K562 (cell line): Measurements from ENCODE around the gene SCN5A. TPM values are rescaled to one million over a fixed set of nuclear protein-coding genes. Genes with fewer than 3 reads are reported as not detected.

Experiments used
- ATAC-seq: fragments of 200-7000 bp; cut with Tn5 transposase; 3 replicates; pipeline ENCODE4 v1.9.1; 2020; ENCODE audit warnings: moderate library complexity
- BruUV-seq: library from RNA; stranded (reverse); fragments of 400-500 nt; replicated peaks from 2 replicates; lab custom pipeline; 2021; lab: Mats Ljungman, UMichigan
- CTCF ChIA-PET: fragments of 300-600 bp; formaldehyde crosslinking; extraction: SDS; loops from one replicate; lab custom pipeline; 2021; ENCODE audit warnings: low intra/inter-chr PET ratio; lab: Yijun Ruan, JAX
- POLR2A ChIA-PET: fragments of 300-600, 350-650 bp; sonication (Branson Sonifier 250); formaldehyde crosslinking; extraction: SDS; loops from one replicate; lab custom pipeline; 2021; ENCODE audit warnings: antibody characterized with exemption, inconsistent platforms; lab: Yijun Ruan, JAX
- DNase-seq, 4 experiments: peaks; one replicate each; pipeline versions ENCODE4 v3.0.0 to v3.0.0-alpha.2; 2011 to 2018; ENCODE audit warnings: low spot score in 3 of 4, mixed read lengths in 3 of 4; ENCODE audit errors: extremely low read depth in 1 of 4
- FAIRE-seq: peaks from 2 replicates; lab custom pipeline; 2011; peaks lifted over from hg19 to GRCh38; lab: Jason Lieb, UNC
- H2AFZ ChIP-seq: 2 replicates; pipeline ENCODE4 v1.6.0; 2011; ENCODE audit warnings: low read depth, low read length, control low read depth, inconsistent platforms
- H3K27ac ChIP-seq: fragments of 200-600 bp; 3 replicates; pipeline ENCODE4 v1.8.0; 2011; ENCODE audit warnings: low read depth, mild to moderate bottlenecking, control low read depth, inconsistent platforms, low read length, moderate library complexity, mixed read lengths; ENCODE audit errors: extremely low read depth
- H3K27me3 ChIP-seq, 2 experiments: fragments of 300-600 bp in 1 of 2; 2 replicates in 1 of 2; 3 replicates in 1 of 2; pipeline versions ENCODE4 v1.6.0 to v1.8.0; 2011; ENCODE audit warnings: inconsistent platforms in 2 of 2, low read length in 2 of 2, mild to moderate bottlenecking in 1 of 2, mixed read lengths in 1 of 2, moderate library complexity in 1 of 2; ENCODE audit not compliant: control insufficient read depth in 2 of 2, insufficient read depth in 2 of 2
- H3K36me3 ChIP-seq: fragments of 300-600 bp; 3 replicates; pipeline ENCODE4 v1.8.0; 2011; ENCODE audit warnings: mild to moderate bottlenecking, low read length, inconsistent platforms; ENCODE audit not compliant: control insufficient read depth, insufficient read depth
- H3K4me1 ChIP-seq, 2 experiments: fragments of 200-600 bp in 1 of 2; replicated peaks in 1 of 2; 2 replicates in 1 of 2; 3 replicates in 1 of 2; pipeline versions ENCODE4 v1.5.1 to v1.8.0; 2011; ENCODE audit warnings: inconsistent platforms in 2 of 2, low read length in 2 of 2, mild to moderate bottlenecking in 1 of 2, mixed read lengths in 1 of 2, moderate library complexity in 1 of 2; ENCODE audit not compliant: control insufficient read depth in 2 of 2, insufficient read depth in 2 of 2
- H3K4me2 ChIP-seq: 2 replicates; pipeline ENCODE4 v1.6.1; 2011; ENCODE audit warnings: low read length, control low read depth, inconsistent platforms, mixed read lengths; ENCODE audit not compliant: insufficient read depth
- H3K4me3 ChIP-seq: fragments of 200-600 bp; sonication (generic), shearing (Covaris generic); 2 replicates; pipeline ENCODE4 v1.5.1; 2016; ENCODE audit warnings: control low read depth, inconsistent platforms
- H3K79me2 ChIP-seq: fragments of 200-600 bp; 3 replicates; pipeline ENCODE4 v1.8.0; 2011; ENCODE audit warnings: low read length, inconsistent platforms; ENCODE audit not compliant: control insufficient read depth, insufficient read depth
- H3K9ac ChIP-seq, 2 experiments: 2 replicates each; pipeline versions ENCODE4 v1.6.0 to v1.6.1; 2011; ENCODE audit warnings: low read depth in 2 of 2, low read length in 2 of 2, control low read depth in 1 of 2, inconsistent platforms in 1 of 2, mild to moderate bottlenecking in 1 of 2, mixed read lengths in 1 of 2; ENCODE audit not compliant: insufficient read depth in 1 of 2
- H3K9me1 ChIP-seq: one replicate; pipeline ENCODE4 v1.6.0; 2011; ENCODE audit warnings: inconsistent platforms, mild to moderate bottlenecking, low read length, moderate library complexity; ENCODE audit not compliant: control insufficient read depth, insufficient read depth
- H3K9me3 ChIP-seq: replicated peaks from 2 replicates; pipeline ENCODE4 v1.5.1; 2011; ENCODE audit warnings: low read depth, low read length, inconsistent platforms; ENCODE audit not compliant: control insufficient read depth, insufficient read depth
- H4K20me1 ChIP-seq: replicated peaks from 2 replicates; pipeline ENCODE4 v1.6.1; 2011; ENCODE audit warnings: low read length, inconsistent platforms, mixed read lengths; ENCODE audit not compliant: control insufficient read depth, insufficient read depth
- CHD2 ChIP-seq: IDR thresholded peaks from 2 replicates; pipeline ENCODE4 v1.6.1; 2011; ENCODE audit warnings: low read depth, low read length
- ELK1 ChIP-seq: sonication (generic); formaldehyde crosslinking; IDR thresholded peaks from 2 replicates; pipeline ENCODE4 v1.8.1; 2022; ENCODE audit warnings: missing genetic modification reagents
- HNRNPL ChIP-seq: fragments of 200-400 bp; formaldehyde crosslinking; IDR thresholded peaks from 2 replicates; pipeline ENCODE4 v1.6.1; 2017; ENCODE audit warnings: low read depth, mild to moderate bottlenecking, low read length
- NFIC ChIP-seq: fragments of 450-650 bp; IDR thresholded peaks from 2 replicates; pipeline ENCODE4 v1.6.1; 2017; ENCODE audit warnings: mild to moderate bottlenecking, inconsistent platforms
- NFIX ChIP-seq: fragments of 250-450 bp; sonication (Bioruptor Pico); IDR thresholded peaks from 2 replicates; pipeline ENCODE4 v1.4.0; 2020; ENCODE audit warnings: low read depth, mild to moderate bottlenecking, moderate library complexity
- NRF1 ChIP-seq, 2 experiments: fragments of 450-650 bp; IDR thresholded peaks in 1 of 2; conservative IDR thresholded peaks in 1 of 2; 2 replicates each; pipeline ENCODE4 v1.6.1; 2014; ENCODE audit warnings: mild to moderate bottlenecking in 2 of 2
- PRDM10 ChIP-seq: fragments of 450-650 bp; IDR thresholded peaks from 2 replicates; pipeline ENCODE4 v1.6.1; 2018; ENCODE audit not compliant: partially characterized antibody
- U2AF2 ChIP-seq: fragments of 200-400 bp; formaldehyde crosslinking; optimal IDR thresholded peaks from 2 replicates; pipeline ENCODE3; 2017; ENCODE audit warnings: low read depth, mild to moderate bottlenecking, low read length
- ZNF551 ChIP-seq: fragments of 250-450 bp; sonication (Bioruptor Pico); IDR thresholded peaks from 2 replicates; pipeline ENCODE4 v1.5.0; 2021; ENCODE audit warnings: mild to moderate bottlenecking, moderate library complexity
- WGBS: fragments of 100-300 bp; shearing (Covaris generic); methylation state at CpG from one replicate; pipeline ENCODE4 v1.1.6; 2016; ENCODE audit warnings: low coverage, mixed read lengths; ENCODE audit not compliant: insufficient coverage; ENCODE audit errors: missing lambda C conversion rate; 5-methylcytosine and 5-hydroxymethylcytosine counted together
- in situ Hi-C: fragments of 300-500 bp; cut with MboI; formaldehyde crosslinking; loops from 4 replicates; pipeline ENCODE4 v1.15.0; 2018; ENCODE audit warnings: inconsistent platforms, mixed read lengths
- intact Hi-C: fragments of 100-400 bp; cut with micrococcal nuclease; formaldehyde crosslinking; loops from 2 replicates; pipeline ENCODE4 v1.14.2; 2022
- polyA plus RNA-seq, 8 experiments: library from polyadenylated mRNA; depleted of rRNA in 4 of 8; stranded (reverse) in 5 of 8; unstranded in 3 of 8; fragments of >200 nt; fragmentation: Nextera tagmentation in 2 of 8; fragmentation: Illumina TruSeq in 1 of 8; extraction: Ambion mirVana in 2 of 8; extraction: Trizol in 1 of 8; gene quantifications; 2 replicates each; pipeline versions ENCODE4 v1.2.1 to v1.2.3, GENCODE V29; 2011 to 2014; ENCODE audit warnings: inconsistent platforms in 1 of 8, missing spikeins in 1 of 8
- total RNA-seq, 7 experiments: library from RNA; depleted of rRNA in 6 of 7; stranded (reverse); fragments of >200 nt in 6 of 7; fragmentation: Illumina TruSeq in 2 of 7; extraction: Trizol in 2 of 7; gene quantifications; 2 replicates each; pipeline versions ENCODE4 v1.2.1 to v1.2.3, GENCODE V29; 2011 to 2021; ENCODE audit warnings: low replicate concordance in 1 of 7

Gene SCN5A
- total and polyA plus RNA-seq, 9 of the 15 experiments (the other 6 are each of a cell fraction or from before 2014, with no cell fraction given), result 0.07 to 1.4 (median 0.21) TPM; not detected in 2

DNA sequence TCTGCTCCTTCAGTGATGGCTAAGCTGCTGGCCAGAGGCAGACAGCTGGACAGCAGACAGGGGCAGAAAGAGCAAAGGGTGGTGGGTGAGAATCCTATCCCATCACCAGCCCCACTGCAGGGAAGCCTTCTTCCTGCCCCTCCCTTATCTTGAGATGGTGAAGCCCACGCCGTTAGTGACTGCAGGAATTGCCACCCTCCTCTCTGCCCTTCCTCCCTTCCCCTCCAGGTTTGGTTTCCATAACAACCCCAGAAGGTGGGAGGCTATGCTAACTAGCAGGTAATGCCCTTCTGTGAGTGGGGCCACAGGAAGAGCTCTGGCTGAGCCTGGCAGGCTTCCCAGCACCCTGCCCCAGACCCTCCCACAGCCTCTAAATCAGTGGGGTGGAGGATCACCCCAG, 32.8 kb downstream of the SCN5A start (continued):
- TF ChIP-seq PRDM10, result no peak
- no peak for TF ChIP-seq ELK1 (CRISPR knock-in tag)

DNA sequence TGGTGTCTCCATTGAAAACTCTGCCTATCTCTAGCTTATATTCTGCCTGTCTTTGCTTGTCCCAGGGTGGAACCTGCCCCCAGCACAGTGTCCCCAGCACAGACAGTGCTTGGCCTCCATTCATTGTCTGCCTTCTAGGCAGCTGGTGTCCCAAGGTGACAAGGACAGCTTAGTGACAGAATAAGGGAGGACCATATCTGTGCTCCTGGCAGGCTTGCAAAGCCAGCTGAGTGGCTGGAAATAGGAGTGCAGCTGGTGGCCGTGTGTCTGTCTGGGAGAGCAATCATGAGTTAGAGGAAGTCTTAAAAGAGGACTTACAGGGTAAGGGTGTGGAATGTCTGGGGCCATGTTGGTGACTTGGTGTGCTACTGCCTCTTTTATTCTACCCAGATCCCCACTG, 33.4 kb downstream of the SCN5A start:
- WGBS, result 0% methylated on average over 1 of the region's 1 CpG
- in situ Hi-C loops (no loop called here), intact Hi-C loops (no loop called here)
- no TSS peak for BruUV-seq
- Histone ChIP-seq H3K4me3 (no peak overlapping the region), H3K79me2 (no peaks in the 10 kb centered on the region), H3K9ac (no peak overlapping the region), H3K36me3 (no peaks in the 10 kb centered on the region), H3K9me1 (peaks cover 3% of the 10 kb centered on the region), H2AFZ (no peak overlapping the region), H3K27ac (no peak overlapping the region), H3K27me3 (peaks cover 46 to 82% of the 10 kb centered on the region in 2 experiments), H3K9me3 (no peaks in the 10 kb centered on the region), H3K4me1 (no peaks in the 10 kb centered on the region), H4K20me1 (no peaks in the 10 kb centered on the region; the same call in none of the 2 replicates), H3K4me2 (no peak overlapping the region)
- no peak for DNase-seq
- FAIRE-seq, result no peak
- ATAC-seq, result no peak
- CTCF ChIA-PET, result no interaction called here
- POLR2A ChIA-PET, result interaction anchor here (0.6 to 1.6 kb wide), 4 partner anchors 8 to 91 kb away, joined by 3 to 5 read pairs (median 3); no protein-coding TSS in a partner anchor
- TF ChIP-seq U2AF2, result no peak
- TF ChIP-seq NFIX (CRISPR knock-in tag), result no peak
- no peak for TF ChIP-seq CHD2
- TF ChIP-seq ZNF551 (CRISPR knock-in tag), result no peak
- no peak for TF ChIP-seq NRF1 (conservative IDR thresholded peaks at IDR 0.05 in 1 of 2, IDR thresholded peaks at IDR 0.05 in 1 of 2)
- TF ChIP-seq NFIC, result no peak
- no peak for TF ChIP-seq HNRNPL
